ENCODE measurements around the gene SND1.

GRCh38 chr7:128066395-128066794, 414.4 kb downstream of the SND1 start:
- TF ChIP-seq CTCF (IDR thresholded peaks at IDR 0.05) (no peak), POLR2A (IDR thresholded peaks at IDR 0.05) (no peak)
